ENCODE data around the gene CTAG1B.
"Not testable (repeated sequence)": the region's sequence is repeated elsewhere in the genome, so short reads cannot be mapped to it uniquely, and the experiment has no call there.

- TF ChIP-seq, protein P1, sequence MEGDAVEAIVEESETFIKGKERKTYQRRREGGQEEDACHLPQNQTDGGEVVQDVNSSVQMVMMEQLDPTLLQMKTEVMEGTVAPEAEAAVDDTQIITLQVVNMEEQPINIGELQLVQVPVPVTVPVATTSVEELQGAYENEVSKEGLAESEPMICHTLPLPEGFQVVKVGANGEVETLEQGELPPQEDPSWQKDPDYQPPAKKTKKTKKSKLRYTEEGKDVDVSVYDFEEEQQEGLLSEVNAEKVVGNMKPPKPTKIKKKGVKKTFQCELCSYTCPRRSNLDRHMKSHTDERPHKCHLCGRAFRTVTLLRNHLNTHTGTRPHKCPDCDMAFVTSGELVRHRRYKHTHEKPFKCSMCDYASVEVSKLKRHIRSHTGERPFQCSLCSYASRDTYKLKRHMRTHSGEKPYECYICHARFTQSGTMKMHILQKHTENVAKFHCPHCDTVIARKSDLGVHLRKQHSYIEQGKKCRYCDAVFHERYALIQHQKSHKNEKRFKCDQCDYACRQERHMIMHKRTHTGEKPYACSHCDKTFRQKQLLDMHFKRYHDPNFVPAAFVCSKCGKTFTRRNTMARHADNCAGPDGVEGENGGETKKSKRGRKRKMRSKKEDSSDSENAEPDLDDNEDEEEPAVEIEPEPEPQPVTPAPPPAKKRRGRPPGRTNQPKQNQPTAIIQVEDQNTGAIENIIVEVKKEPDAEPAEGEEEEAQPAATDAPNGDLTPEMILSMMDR (conservative IDR thresholded peaks at IDR 0.05 in 1 of 2, IDR thresholded peaks at IDR 0.05 in 1 of 2; ENCODE audit: low read depth in 1 of 2, low read length in 2 of 2) = not testable (repeated sequence)
- TF ChIP-seq EZH2 (IDR thresholded peaks at IDR 0.05; ENCODE audit: low read length, missing control alignments) = not testable (repeated sequence)
Observed at GRCh38 chrX:154628960-154629359, 9.9 kb upstream of the CTAG1B start.
